ENCODE results near the gene RABEP1. TPM values are rescaled to one million over a fixed set of nuclear protein-coding genes. Genes with fewer than 3 reads are reported as not detected.

RABEP1 gene
- total RNA-seq, 1 donor from 2014 or later = 27.7 TPM

DNA sequence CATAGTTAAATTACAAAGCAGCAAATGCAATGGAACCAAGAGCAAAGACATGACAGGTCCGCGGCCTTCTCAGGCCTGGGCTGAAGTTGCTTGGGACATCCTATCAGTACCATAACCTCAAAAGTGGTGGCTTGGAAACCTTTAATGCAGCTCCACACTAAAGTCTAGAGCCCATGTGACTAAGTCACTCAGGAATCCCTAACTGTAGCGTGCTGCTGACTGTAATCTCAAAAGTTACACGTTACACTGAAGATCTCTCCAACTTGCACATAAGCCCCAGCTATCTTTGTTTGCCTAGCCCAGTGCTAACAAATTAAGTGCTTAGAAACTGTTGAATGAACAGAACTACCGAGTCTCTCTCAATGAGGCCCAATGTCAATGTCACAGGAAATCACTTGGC lies 109.6 kb downstream of the RABEP1 start:
- peaks cover 3% of the 10 kb centered on the region for H3K36me3 ChIP-seq (ENCODE audit: control insufficient read depth, insufficient read depth, low read length)
- no peak for DNase-seq (ENCODE audit: low read depth)
- H3K4me3 ChIP-seq (ENCODE audit: low read depth, low read length) = no peak overlapping the region
- no peaks in the 10 kb centered on the region for H3K27me3 ChIP-seq (ENCODE audit: control insufficient read depth, insufficient read depth, low read length)
- TF ChIP-seq, protein P1, sequence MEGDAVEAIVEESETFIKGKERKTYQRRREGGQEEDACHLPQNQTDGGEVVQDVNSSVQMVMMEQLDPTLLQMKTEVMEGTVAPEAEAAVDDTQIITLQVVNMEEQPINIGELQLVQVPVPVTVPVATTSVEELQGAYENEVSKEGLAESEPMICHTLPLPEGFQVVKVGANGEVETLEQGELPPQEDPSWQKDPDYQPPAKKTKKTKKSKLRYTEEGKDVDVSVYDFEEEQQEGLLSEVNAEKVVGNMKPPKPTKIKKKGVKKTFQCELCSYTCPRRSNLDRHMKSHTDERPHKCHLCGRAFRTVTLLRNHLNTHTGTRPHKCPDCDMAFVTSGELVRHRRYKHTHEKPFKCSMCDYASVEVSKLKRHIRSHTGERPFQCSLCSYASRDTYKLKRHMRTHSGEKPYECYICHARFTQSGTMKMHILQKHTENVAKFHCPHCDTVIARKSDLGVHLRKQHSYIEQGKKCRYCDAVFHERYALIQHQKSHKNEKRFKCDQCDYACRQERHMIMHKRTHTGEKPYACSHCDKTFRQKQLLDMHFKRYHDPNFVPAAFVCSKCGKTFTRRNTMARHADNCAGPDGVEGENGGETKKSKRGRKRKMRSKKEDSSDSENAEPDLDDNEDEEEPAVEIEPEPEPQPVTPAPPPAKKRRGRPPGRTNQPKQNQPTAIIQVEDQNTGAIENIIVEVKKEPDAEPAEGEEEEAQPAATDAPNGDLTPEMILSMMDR (IDR thresholded peaks at IDR 0.05; ENCODE audit: insufficient read depth, low read length, poor library complexity, severe bottlenecking) = no peak

DNA sequence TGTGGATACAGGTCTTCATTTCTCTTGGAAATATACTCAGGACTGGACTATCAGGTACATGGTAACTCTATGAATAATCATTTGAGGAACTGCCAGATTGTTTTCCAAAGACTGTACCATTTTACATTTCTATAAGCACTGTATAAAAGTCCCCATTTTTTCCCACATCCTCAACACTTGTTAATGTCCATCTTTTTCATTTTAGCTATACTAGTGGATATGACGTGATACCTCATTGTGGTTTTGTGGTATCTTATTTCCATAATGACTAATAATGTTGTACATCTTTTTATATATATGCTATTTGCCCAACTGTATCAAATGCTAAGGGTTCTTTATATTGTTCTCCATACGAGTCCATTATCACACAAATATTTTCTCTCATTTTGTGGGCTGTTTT lies 114.5 kb downstream of the RABEP1 start:
- no peak overlapping the region for H3K4me3 ChIP-seq (ENCODE audit: low read depth, low read length)
- no peaks in the 10 kb centered on the region for H3K27me3 ChIP-seq (ENCODE audit: control insufficient read depth, insufficient read depth, low read length)
- DNase-seq (ENCODE audit: low read depth) = no peak
- peaks cover 1% of the 10 kb centered on the region for H3K36me3 ChIP-seq (ENCODE audit: control insufficient read depth, insufficient read depth, low read length)
- TF ChIP-seq, protein P1 (IDR thresholded peaks at IDR 0.05; ENCODE audit: insufficient read depth, low read length, poor library complexity, severe bottlenecking) = no peak

DNA sequence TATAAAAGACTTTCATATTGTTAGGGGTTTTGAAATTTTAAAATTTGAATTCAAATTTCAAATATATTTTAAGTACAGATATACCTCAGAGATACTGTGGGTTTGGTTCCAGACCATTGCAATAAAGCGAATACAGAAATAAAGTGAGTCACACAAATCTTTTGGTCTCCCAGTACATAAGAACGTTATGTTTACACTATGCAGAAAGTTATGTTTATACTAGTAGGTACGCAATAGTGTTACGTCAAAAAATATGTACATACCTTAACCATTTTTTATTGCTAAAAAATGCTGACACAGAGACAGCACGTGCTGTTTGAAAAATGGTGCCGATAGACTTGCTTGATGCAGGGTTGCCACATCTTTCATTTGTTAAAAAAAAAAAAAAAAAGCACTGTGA lies 117.7 kb downstream of the RABEP1 start:
- Histone ChIP-seq H3K36me3 (ENCODE audit: control insufficient read depth, insufficient read depth, low read length) (no peaks in the 10 kb centered on the region), H3K27me3 (ENCODE audit: control insufficient read depth, insufficient read depth, low read length) (no peaks in the 10 kb centered on the region), H3K4me3 (ENCODE audit: low read depth, low read length) (no peak overlapping the region)
- DNase-seq (ENCODE audit: low read depth) = no peak
- TF ChIP-seq, protein P1 (IDR thresholded peaks at IDR 0.05; ENCODE audit: insufficient read depth, low read length, poor library complexity, severe bottlenecking) = no peak

DNA sequence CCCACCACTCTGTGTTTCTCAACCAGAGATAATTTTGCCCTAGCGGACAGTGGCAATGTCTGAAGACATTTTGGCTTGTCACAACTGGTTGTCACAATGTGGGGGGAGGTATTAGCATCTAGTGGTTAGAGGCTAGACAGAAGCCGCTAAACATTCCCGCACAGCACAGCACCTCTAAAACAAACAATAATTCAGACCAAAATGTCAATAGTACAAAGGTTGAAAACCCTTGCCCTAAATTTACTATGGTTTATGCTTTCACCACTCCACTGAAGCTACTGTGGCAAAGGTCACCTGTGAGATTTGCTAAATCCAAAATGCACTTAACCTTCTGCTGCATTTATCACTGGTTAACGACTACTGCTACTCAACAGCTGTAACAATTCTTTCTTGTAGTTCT lies 123.3 kb downstream of the RABEP1 start:
- no peak overlapping the region for H3K4me3 ChIP-seq (ENCODE audit: low read depth, low read length)
- H3K36me3 ChIP-seq (ENCODE audit: control insufficient read depth, insufficient read depth, low read length) = peaks cover 2% of the 10 kb centered on the region
- no peak for DNase-seq (ENCODE audit: low read depth)
- TF ChIP-seq, protein P1 (IDR thresholded peaks at IDR 0.05; ENCODE audit: insufficient read depth, low read length, poor library complexity, severe bottlenecking) = no peak
- no peaks in the 10 kb centered on the region for H3K27me3 ChIP-seq (ENCODE audit: control insufficient read depth, insufficient read depth, low read length)

DNA sequence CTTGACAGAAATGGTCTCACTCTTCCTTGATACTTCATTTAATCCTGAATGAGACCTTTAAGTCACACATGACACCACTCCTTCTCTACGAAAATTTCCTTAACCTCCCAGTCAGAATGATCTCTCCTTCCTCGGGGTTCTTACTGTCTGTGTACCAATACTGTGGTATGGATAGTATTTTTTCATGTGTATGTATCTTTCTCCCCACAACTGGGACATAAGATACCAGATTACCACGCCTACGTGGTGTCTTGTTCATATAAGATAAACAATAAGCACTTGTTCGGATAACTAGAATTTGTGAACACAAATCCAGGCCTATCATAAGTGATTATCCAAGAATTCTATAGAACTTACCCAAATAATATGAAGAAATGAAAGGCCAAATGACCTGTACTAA lies 126.1 kb downstream of the RABEP1 start:
- DNase-seq (ENCODE audit: low read depth) = no peak
- H3K27me3 ChIP-seq (ENCODE audit: control insufficient read depth, insufficient read depth, low read length) = no peaks in the 10 kb centered on the region
- TF ChIP-seq, protein P1 (IDR thresholded peaks at IDR 0.05; ENCODE audit: insufficient read depth, low read length, poor library complexity, severe bottlenecking) = no peak
- H3K36me3 ChIP-seq (ENCODE audit: control insufficient read depth, insufficient read depth, low read length) = peaks cover 3% of the 10 kb centered on the region
- H3K4me3 ChIP-seq (ENCODE audit: low read depth, low read length) = no peak overlapping the region

DNA sequence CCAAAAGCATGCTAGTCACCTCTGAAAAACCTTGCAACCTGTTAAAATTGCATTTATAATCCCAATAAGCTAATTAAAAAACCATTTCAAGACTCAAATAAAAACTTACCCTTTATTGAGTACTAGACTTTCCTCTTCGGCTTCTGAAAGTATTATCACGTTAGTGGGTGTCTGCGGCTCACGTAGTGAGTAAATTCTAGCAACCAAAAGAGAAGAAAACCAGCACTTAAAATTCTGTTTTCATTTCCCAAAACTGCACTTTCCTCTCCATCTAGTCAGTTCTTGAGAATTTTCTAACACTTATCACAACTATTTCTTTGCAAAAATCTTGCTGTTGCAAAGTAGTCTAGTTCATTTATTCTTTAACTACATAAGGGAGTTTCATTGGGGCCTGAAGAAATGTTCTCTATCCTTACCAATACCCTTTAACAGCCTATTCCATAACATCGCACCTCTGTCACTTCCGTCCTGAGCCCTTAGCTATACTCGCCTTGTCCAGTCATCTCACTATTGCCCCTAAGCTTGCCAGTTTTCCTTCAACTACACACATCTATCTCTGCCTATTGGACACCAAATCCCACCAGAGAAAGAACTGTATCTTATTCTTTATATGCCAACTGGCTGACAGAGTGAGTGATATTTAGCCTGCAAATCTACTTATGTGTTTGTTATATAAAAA lies 128.6 kb downstream of the RABEP1 start:
- Histone ChIP-seq H3K4me3 (ENCODE audit: low read depth, low read length) (no peak overlapping the region), H3K36me3 (ENCODE audit: control insufficient read depth, insufficient read depth, low read length) (peaks cover 3% of the 10 kb centered on the region), H3K27me3 (ENCODE audit: control insufficient read depth, insufficient read depth, low read length) (no peaks in the 10 kb centered on the region)
- TF ChIP-seq, protein P1 (IDR thresholded peaks at IDR 0.05; ENCODE audit: insufficient read depth, low read length, poor library complexity, severe bottlenecking) = no peak
- no peak for DNase-seq (ENCODE audit: low read depth)
